Myometrial cell (primary cell): ENCODE results near the gene MAPK13. TPM values are rescaled to one million over a fixed set of nuclear protein-coding genes. Genes with fewer than 3 reads are reported as not detected.

ENCODE experiments used
- total RNA-seq: library from RNA; depleted of rRNA; stranded (reverse); fragments of >200 nt; gene quantifications from 2 replicates; pipeline ENCODE4 v1.2.3, GENCODE V29; 2015

Gene MAPK13
- total RNA-seq: 17.9 TPM in 2 replicates

DNA sequence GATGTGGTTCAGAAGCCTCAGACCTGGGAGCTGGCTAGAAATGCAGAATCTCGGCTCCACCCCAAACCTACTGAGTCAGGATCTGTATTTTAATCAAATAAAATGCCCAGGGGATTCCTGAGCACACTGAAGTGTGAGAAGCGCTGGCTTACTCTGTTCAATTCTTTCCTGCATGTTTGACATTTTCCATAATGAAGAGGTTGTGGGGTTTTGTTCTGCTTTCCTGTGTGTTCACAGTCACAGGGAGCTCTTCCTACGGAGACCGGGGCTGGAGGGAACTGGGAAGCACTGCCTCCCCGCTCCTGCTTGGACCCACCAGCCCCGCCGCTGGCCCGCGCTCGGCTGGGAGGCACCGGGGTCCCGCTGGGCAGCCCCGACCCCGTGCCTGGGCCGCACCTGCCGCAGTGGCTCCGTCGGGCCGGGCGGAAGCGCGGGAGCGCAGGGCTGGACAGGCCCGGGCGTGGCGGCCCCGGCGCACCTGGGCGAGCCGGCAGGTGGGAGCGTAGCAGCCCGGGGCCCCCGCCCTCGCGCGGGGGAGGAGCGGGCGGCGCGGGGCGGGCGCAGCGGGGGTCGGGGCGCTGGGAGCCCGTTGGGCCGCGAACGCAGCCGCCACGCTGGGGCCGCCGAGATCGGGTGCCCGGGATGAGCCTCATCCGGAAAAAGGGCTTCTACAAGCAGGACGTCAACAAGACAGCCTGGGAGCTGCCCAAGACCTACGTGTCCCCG lies at the start of gene MAPK13:
MAPK13 (plus strand) TSS at position 573 of the 726 bp plus-strand sequence; CDS start at position 643, 70 bp downstream.

Other genes with a start within 250 kb of the MAPK13 start
- gene SRPK1, start 209.4 kb upstream of the MAPK13 start, total RNA-seq: 46.1 and 77.3 TPM in 2 replicates
- gene SLC26A8, start 105.9 kb upstream of the MAPK13 start, total RNA-seq: not detected in 2 replicates
- gene MAPK14, start 102.7 kb upstream of the MAPK13 start, total RNA-seq: 38.9 and 53.9 TPM in 2 replicates
- gene BRPF3, start 66.2 kb downstream of the MAPK13 start, total RNA-seq: 7.8 and 13.6 TPM in 2 replicates
- gene PNPLA1, start 139.5 kb downstream of the MAPK13 start, total RNA-seq: not detected in 2 replicates
- gene BNIP5, start 206.4 kb downstream of the MAPK13 start, total RNA-seq: not detected in 2 replicates